Right lobe of liver (tissue), 4 donors: ENCODE measurements around the gene SYT6.

Experiments
- CTCF ChIP-seq, 4 donors: fragments of 200-600 bp in 3 of 4; fragments of 450-650 bp in 1 of 4; IDR thresholded peaks; one replicate each; pipeline versions ENCODE4 v1.5.1 to v1.8.0; 2016 to 2022; ENCODE audit warnings: antibody characterized with exemption in 4 of 4, mild to moderate bottlenecking in 2 of 4
- POLR2A ChIP-seq: fragments of 450-650 bp; IDR thresholded peaks from one replicate; pipeline ENCODE4 v1.6.1; 2017; ENCODE audit warnings: antibody characterized with exemption, mild to moderate bottlenecking
- donor health status: DM: no; HTN: no; CAD: no.
- donor health status: DM: no; HTN: no; CAD: no.
- donor health status: DM: no; HTN: yes; CAD: no.

- TF ChIP-seq POLR2A (no peak), CTCF (IDR thresholded peaks at IDR 0.05) (no peak)
Observed at GRCh38 chr1:114164840-114165543, 11.3 kb upstream of the SYT6 start.
